NCI-H2029 (cell line): Measurements from ENCODE around the gene PDLIM4.

Experiments
- DNase-seq: peaks from one replicate; lab custom pipeline; 2025; lab: John Stamatoyannopoulos, UW

PDLIM4 gene

DNA sequence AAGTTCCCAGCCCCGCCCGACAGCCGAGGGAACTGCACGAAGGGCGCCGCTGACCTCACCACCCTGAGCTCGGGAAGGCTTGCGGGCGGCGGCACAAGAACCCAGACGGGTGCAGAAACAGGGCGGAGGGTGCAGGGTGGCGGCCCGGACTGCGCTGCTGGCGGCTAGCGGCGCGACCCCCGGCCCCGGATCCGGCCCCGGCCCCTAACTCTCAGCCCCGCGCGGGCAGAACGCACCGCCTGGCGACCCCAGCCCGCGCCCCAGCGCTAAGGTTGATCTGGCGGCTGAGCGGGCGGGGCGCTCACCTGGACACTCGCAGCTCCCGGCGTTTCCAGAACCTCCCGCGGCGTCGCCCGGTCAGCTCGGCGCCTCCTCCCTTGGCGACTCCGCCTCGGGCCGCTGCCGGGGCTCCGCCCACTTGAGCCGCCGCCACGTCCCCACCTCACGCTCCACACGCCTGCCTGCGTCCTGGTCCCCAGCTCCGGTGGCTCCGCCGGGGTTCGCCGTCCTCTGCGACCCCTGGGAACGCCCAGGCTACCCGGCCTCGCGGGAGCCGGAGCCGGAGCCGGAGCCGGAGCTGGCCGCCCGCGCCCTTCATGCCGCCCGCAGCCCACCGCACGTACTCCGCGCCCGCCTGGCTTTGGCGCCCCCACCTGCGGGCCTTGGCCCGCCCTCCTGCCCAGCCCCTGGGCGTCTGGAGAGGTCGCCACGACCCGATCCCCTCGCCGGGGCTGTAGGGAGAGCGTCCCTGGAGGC, 29.8 kb upstream of the PDLIM4 start, which contains the start of gene P4HA2:
Gene P4HA2, minus strand, starts transcription at position 369 of the 756 bp plus-strand sequence. CDS start 9,227 bp downstream, outside the sequence.
- DNase-seq, result peak; percentile 61

DNA sequence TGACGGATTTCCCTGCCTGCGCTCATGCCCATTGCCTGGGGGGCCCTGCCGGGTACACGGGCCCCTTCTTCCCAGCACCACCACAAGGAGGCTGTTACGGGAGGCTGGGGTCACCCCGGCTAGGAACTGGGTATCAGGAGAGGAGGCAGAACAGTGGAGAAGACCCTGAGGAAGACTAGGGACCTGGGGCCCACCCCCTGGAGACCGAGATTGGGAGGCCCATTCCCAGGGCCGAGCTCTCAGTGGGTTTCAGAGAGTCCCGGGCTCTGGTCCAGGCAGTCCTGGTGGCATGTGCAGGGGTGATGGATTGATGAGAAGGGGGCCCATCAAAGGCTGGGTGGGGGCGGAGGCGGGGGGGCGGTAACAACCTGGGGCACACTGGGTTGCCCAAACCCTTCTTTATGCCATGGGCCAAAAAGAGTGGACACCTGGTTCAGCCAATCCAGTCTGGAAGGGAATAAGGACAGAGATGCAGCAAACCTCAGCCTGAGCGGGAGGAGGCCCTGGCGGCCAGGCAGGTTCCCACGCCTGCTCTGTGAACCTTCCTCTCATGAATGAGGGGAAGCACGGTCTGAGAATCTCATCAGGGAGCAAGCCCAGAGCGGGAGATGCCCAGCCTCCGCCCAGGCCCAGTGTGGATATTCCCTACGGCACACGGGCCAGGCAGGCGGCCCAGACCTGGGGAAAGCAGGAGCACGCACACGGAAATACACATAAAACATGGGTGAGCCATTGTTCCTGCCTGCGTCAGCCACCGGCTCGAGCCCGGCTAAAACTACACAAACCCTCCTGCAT, 29.1 kb upstream of the PDLIM4 start:
- no peak for DNase-seq

DNA sequence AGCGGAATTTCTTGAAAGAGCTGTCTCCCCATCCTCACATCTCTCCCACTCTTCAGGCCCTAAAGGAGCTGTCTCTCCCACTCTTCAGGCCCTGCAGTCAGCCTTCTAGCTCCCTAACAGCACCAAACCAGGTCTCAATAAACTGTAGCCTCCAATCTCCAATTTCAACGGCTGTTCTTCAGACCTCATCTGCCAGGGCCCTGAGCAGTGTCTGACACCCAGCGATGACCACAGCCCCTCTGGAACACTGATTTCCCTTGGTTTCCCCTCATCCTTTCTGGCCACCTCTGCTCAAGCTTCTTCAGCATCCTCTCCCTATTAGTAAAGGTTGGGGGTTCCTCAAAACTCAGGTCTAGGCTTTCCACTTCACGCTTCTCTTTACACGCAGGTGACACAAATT, 28.3 kb upstream of the PDLIM4 start:
- no peak for DNase-seq

DNA sequence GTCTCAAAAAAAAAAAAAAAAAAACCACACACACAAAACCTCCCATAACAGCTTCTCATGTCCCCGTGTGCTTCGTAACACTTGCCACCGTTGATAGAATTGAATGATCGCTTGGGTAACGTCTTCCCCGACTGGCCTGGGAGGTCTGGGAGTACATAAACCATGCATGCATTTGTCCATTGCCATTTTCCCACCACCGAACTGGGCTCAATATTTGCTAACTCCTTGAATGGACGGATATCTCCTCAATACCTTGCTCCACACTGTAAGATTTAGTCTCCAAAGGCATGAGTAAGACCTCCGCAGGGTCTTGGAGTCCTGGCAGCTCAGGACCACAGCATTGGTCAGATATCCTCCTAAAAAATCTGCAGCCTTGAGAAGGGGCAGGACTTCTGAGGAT, 26.6 kb upstream of the PDLIM4 start:
- no peak for DNase-seq

DNA sequence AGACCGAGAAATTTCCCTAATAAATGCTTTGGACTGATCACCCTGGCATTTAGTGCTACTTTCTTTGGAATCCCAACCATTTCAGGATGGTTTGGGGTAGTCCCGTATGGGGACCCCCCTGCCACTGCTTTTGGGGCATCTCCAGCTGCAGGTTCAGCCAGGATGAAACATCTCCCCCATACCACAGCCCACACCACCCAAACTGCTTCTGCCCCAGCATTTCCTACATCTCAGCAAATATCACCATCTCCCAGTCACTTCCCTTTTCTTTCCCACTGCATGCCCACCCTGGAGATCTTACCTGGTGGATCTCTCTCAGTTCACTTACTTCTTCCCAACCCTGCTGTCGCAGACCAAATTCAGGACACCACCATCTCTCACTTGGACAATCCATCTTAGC, 25.0 kb upstream of the PDLIM4 start:
- no peak for DNase-seq

DNA sequence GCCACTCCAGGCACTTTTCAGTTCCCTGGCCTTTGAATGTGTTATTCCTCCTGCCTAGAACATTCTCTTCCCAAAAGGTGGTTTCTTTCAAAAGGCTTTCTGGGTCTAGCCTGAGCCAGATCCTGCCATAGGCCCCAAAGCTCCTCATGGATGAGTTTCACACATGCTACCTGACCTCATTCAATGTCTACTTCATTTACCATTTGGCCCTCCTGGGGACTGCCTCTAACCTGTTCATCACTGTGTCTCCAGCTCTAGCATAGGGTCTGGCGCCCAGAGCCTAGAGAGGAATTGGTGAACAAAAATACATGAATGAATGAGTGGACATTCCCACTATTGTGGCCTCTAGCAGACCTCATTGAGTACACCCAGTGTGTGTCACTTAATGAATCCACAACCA, 24.4 kb upstream of the PDLIM4 start:
- DNase-seq, result no peak

DNA sequence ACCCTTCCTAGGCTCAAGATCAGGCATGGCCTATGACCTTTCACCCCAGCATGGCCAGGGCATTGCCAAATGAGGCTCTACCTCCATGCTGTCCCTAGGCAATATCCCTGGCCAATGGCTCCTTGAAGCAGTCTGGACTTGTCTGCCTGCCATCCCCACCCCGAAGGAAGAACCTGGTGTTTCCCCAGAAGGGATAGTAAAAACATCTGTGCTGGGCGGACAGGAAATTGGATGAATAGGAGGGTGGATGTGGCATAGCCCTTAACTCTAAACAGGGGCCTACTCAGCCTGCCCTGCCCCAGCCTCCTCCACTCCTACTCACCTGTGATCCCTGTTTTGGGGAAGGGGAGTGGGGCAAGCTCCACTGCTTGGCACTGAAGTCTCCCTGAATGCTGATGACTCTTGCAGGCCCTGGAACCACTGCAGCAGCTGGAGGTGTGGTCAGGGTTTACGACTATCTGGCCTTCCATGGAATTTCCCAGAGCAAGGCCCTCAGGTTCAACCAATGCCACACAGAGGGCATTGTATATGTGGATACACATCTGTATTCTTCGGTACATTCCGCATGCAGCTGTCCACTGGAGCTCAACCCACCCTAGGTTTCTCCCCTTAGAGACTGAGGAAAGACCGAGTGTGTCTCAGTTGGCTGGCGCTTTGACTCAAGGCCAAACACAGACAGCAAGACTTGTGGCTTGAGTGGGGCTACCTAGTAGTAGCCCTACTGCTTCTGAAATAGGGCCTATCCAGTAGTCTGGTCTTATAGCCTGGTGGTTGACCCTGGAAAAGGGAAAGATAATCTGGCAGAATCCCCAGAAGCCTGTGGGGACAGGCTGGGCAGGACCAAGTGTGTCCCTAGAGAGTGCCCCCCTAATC, 23.4 kb upstream of the PDLIM4 start:
- DNase-seq, result no peak

DNA sequence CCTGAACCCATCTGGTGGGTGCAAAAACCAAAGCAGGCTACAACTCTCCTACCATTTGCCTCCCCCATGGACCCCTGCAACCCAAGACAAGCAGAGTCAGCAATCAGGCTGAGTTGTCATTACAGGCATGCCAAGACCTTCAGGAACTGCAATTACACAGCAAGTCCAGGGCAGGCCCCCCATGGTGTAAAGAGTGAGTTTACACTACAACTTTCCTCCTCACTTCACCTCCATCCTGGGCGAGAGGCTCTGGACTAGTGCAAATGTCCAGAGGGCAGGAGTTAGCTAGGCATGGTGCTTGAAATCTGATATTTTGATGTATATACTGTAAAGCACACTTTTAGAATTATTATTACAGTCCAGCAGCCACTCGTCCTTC, 22.8 kb upstream of the PDLIM4 start:
- DNase-seq, result no peak

DNA sequence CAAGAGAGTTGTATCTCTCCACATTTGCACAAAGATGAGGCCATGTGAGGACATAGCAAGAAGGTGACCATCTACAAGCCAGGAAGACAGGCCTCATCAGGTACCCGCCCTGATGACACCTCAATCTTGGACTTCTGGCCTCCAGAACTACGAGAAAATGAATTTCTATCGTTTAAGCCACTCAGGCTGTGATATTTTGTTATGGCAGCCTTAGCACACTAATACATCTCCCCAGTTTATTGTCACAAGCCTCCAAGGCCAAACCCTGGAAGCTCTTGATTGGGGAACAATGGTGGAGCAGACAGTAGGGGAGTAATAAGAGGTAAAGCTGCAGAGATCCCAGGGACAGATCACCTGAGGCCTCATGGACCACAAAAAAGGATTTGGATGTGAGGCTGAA, 22.2 kb upstream of the PDLIM4 start:
- no peak for DNase-seq

DNA sequence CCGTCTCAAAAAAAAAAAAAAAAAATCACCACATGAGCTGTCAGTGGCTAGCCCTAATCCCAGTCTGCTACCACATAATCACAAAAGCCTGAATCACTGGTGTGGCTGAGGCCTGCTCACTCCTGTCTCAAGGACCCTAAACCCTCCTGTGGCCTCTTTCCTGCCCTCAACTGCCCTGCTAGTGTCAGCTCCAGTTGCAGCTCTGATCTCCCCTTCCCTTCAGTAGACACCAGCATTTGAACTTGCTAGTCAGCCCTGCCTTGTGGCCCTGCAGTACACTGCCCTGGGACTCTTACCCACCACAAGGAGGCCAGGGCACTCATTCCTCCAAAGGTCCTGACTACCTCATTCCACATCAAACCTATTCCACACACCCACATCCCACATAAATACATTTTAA, 20.4 kb upstream of the PDLIM4 start:
- DNase-seq, result no peak

DNA sequence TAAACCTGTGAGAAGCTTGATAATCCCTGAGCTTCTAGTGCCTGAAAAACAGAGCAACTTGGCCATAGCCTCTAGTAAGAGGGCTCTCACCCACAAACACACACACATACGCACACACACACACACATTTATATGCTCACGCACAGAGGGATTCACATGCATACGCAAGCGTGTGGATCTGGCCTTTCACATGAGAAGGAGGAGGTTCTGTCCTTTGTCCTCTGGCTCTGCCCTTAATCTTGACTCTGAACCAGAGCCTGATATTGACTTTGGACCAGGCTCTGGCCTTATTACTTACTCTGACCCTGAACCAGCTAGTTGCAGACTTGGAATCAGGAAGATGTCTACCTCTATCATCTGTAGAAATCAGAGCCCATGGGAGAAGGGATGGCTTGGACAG, 19.8 kb upstream of the PDLIM4 start:
- no peak for DNase-seq

DNA sequence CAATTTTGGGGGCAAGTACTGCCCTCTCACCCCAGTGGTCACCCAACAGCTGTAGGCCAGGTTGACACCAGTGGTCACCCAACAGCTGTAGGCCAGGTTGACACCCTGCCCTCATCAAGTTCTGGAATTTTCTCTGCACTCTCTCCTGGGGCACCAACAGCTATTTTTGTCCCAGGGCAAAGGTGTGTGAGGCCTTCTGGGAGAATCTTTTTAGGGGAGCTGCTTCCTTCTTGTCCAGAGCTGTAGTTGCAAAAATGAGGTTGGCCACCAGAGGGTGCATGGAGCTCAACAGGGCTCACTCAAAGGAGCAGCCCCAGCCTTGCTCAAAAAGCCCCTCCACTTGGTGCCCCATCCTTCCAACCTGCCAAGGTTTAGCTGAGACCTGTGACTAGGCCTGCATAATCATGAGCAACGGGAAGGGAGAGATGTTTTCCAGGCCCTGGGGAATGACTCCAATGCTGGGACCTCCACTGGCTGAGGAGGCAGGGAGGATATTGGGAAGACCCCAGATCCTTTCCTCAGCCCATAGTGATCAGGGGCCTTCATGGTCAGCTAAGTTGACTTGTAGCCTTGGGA, 19.2 kb upstream of the PDLIM4 start:
- peak; percentile 22 for DNase-seq

DNA sequence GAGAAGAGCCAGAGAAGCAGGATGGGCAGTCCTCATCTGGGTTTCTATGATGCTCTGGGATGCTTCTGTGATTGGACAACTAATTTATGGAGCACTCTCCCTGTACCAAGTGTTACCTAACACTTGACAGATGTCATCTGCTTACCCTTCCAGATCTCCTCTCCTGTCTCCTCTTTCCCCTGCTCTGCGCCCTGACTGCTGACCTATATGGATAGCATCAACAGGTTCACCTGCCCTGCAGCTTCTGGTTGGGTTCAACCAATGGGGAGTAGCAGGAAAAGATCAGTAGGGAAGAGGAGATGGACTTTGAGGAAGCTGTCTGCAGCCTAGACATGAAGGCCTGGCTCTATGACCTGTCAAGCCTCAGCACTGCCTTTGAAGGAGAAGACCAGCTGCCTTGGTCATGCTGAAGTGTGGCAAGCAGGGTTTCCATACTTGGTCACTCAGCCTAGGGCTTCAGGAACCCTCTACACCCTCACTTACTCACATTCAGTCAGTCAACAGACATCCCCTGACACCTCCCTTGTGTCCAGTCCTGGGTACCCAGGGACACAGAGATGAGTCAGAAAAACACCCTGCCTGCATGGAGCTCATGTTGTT, 18.5 kb upstream of the PDLIM4 start:
- DNase-seq, result no peak

DNA sequence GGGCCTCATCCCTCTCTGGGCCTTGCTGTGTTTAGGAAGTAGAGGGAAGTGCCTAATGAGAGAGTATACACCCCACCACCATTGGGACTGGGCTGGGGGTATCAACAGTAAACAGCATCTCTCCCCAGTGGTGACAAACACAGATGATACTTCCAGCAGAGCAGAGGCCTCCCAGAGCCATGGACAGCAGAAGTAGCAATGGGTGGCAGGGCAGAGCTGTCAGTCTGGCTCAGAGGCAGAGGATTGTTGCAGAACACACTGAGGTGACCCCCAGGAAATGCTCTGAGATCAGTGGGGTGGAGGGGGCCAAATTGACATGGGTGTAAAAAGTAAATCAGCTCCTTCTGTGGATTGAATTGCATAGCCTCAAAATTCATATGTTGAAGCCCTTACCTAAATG, 17.7 kb upstream of the PDLIM4 start:
- no peak for DNase-seq

DNA sequence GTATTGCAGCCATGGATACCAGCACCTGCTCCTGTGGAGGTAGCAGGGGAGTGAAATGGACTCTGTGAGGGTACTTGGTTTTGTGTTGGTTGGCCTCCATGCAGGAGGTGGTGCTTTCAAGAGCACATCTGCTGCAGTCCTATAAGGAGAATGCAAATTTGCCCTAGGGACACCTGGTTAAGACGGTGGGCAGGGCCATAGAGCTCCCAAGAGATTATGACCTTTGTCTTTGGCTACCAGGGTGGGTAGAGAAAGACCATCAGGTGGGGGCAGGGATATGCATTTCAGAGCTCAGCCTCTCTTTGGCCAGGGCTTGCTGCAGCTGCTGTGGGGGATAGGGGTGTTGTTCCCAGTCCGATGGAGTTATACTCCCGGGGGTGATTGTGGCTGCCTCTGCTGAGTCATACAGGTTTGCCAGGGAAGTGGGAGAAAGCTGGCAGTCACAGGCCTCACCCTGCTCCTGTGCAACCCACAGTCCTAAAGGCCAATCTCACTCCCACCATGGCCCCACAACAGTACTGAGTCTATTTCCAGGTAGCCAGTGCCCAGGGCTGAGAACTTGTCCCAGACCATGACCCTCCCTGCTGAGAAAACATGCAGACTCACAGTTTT, 14.0 kb upstream of the PDLIM4 start:
- no peak for DNase-seq

DNA sequence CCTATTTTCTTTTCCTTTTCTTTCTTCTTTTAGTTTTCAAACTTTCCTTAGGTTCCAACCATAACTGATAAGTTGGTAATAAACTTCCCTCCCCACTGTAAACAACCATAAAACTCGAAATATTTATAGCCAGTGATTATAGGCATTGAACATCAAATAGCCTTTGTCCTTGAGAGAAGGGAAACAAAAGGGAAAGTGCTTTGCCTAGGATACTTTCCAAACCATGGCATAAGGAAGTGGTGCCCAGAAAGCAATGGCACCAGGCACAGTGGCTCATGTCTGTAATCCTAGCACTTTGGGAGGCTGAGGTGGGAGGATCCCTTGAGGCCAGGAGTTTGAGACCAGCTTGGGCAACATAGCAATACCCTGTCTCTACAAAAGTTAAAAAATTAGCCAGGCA, 11.9 kb upstream of the PDLIM4 start:
- DNase-seq, result no peak

DNA sequence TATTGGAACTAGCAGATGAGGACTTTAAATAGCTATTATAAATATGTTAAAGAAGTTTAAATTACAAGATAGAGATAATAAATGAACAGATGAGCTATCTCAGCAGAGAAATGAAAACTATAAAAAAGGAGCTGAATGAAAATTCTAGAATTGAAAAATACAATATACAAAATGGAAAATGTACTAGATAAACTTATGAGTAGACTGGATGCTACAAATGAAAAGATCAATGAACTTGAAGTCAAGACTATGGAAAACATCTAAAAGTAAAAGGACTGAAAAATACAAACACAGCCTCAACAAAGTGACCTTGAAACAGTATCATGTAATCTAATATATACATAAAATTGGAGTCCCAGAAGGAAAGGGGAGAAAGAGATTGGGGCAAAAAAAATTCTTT, 10.7 kb upstream of the PDLIM4 start:
- DNase-seq, result no peak

DNA sequence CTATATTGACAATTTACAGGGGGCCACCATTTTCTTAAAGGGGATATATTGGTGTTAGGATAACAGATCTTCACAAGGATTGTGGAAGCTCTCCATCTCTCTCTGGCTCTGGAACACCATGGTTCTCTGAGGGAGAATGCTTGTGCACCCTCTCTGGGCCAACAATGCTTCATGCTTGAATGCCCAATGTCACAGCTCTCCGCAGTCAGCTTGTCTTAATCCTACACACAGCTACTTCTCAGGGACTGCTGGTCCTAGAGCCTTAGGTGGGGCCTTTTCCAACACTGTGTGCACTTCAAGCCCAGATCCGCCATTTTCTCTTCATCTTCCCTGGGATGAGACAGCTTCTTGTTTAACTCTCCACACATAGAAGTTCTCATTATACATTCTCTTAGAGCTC, 6.9 kb upstream of the PDLIM4 start:
- no peak for DNase-seq

DNA sequence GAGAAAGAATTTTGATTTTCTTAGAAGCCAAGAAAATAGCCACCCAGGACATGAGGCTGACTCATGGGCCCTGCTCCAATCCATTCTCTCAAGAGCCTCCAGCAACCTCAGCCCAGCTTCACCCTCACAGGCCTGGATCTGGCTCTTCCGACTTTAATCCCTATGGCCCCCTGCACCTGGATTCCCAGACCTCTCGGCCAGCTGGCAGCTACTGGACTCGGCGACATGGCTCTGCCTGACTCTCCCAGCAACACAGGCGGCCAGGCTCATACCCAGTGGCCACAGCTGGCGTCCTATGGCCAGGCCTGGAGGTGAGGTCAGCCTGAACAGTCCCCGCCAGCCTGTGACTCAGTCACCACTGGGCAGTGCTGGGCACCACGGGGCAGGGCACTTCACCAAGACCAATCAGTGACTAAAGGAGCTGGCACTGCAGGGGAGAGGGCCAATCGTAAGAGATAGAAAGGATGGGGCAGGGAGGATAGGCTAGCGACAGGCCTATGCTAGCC, 6.2 kb upstream of the PDLIM4 start:
- no peak for DNase-seq

DNA sequence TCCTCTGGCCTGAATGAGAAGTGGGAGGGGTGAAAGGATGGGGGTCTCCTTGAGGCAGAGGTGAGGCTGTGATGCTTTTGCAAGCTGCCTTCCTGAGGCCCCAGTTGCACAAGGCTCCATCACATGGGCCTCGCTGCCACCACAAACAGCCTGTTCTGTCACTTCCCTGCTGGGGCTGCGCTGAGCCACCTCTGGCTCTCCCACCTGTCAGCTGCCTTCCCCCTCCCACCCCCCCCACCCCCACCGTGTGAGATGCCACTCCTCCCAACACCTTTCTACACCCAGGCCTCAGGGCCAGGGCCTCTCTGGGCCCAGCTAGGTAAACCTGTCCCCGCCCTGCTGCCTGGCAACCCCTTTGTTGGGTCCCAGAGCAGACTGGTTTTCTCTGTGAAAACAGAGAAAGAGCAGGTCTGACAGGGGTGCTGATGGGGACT, 4.5 kb upstream of the PDLIM4 start:
- no peak for DNase-seq
